ENCODE measurements around the gene RAP1A.
"Not testable (repeated sequence)": the region's sequence is repeated elsewhere in the genome, so short reads cannot be mapped to it uniquely, and the experiment has no call there.

Gene RAP1A

GRCh38 chr1:111630567-111630966, 11.0 kb downstream of the RAP1A start:
- no peak for DNase-seq (ENCODE audit: low read depth)

- DNase-seq (ENCODE audit: low read depth): no peak
Observed at GRCh38 chr1:111631502-111631901, 11.9 kb downstream of the RAP1A start.

GRCh38 chr1:111632771-111633170, 13.2 kb downstream of the RAP1A start:
- not testable (repeated sequence) for DNase-seq (ENCODE audit: low read depth)

- DNase-seq (ENCODE audit: low read depth): no peak
Observed at GRCh38 chr1:111633736-111634247, 14.2 kb downstream of the RAP1A start.

- DNase-seq (ENCODE audit: low read depth): no peak
Observed at GRCh38 chr1:111635324-111636009, 15.9 kb downstream of the RAP1A start.

- no peak for DNase-seq (ENCODE audit: low read depth)
Observed at GRCh38 chr1:111638320-111638719, 18.7 kb downstream of the RAP1A start.

- no peak for DNase-seq (ENCODE audit: low read depth)
Observed at GRCh38 chr1:111639602-111640198, 20.1 kb downstream of the RAP1A start.

- DNase-seq (ENCODE audit: low read depth): no peak
Observed at GRCh38 chr1:111643097-111643496, 23.5 kb downstream of the RAP1A start.

- DNase-seq (ENCODE audit: low read depth): no peak
Observed at GRCh38 chr1:111643696-111644095, 24.1 kb downstream of the RAP1A start.

- no peak for DNase-seq (ENCODE audit: low read depth)
Observed at GRCh38 chr1:111644506-111644905, 24.9 kb downstream of the RAP1A start.

- DNase-seq (ENCODE audit: low read depth): no peak
Observed at GRCh38 chr1:111647736-111648135, 28.1 kb downstream of the RAP1A start.

GRCh38 chr1:111648806-111649205, 29.2 kb downstream of the RAP1A start:
- no peak for DNase-seq (ENCODE audit: low read depth)

GRCh38 chr1:111649227-111649626, 29.6 kb downstream of the RAP1A start:
- no peak for DNase-seq (ENCODE audit: low read depth)

GRCh38 chr1:111649648-111650047, 30.1 kb downstream of the RAP1A start:
- DNase-seq (ENCODE audit: low read depth): no peak

- no peak for DNase-seq (ENCODE audit: low read depth)
Observed at GRCh38 chr1:111653709-111654108, 34.1 kb downstream of the RAP1A start.

GRCh38 chr1:111654839-111655238, 35.2 kb downstream of the RAP1A start:
- DNase-seq (ENCODE audit: low read depth): no peak

- no peak for DNase-seq (ENCODE audit: low read depth)
Observed at GRCh38 chr1:111656086-111657017, 36.8 kb downstream of the RAP1A start.

- DNase-seq (ENCODE audit: low read depth): no peak
Observed at GRCh38 chr1:111658622-111659021, 39.0 kb downstream of the RAP1A start.

- DNase-seq (ENCODE audit: low read depth): peak; percentile 88
Observed at GRCh38 chr1:111660204-111661150, 40.9 kb downstream of the RAP1A start.

GRCh38 chr1:111664652-111665051, 45.1 kb downstream of the RAP1A start:
- no peak for DNase-seq (ENCODE audit: low read depth)

GRCh38 chr1:111665497-111665896, 45.9 kb downstream of the RAP1A start:
- no peak for DNase-seq (ENCODE audit: low read depth)

Data from CMK (cell line).